ENCODE measurements around the gene HRH2. TPM values are rescaled to one million over a fixed set of nuclear protein-coding genes. Genes with fewer than 3 reads are reported as not detected.

The HRH2 gene
- total RNA-seq, 6 experiments from 2014 or later = not detected

- Mint-ChIP-seq H3K27ac (no peak overlapping the region), H3K4me3 (no peak overlapping the region), H3K4me1 (ENCODE audit: low read depth) (no peaks in the 10 kb centered on the region), H3K9me3 (peaks cover 13% of the 10 kb centered on the region; the same call in 1 of the 2 replicates), H3K27me3 (ENCODE audit: insufficient read depth) (peaks cover 10% of the 10 kb centered on the region), H3K36me3 (ENCODE audit: low read depth) (no peaks in the 10 kb centered on the region; the same call in 1 of the 2 replicates)
- TF ChIP-seq CTCF (IDR thresholded peaks at IDR 0.05) = no peak
- no peak for DNase-seq
These were observed 35.3 kb downstream of the HRH2 start for GRCh38 chr5:175692996-175693710.

- no peaks in the 10 kb centered on the region for H3K4me1 Mint-ChIP-seq (ENCODE audit: low read depth)
- no peak overlapping the region for H3K4me3 Mint-ChIP-seq
- H3K27me3 Mint-ChIP-seq (ENCODE audit: insufficient read depth) = peaks cover 7% of the 10 kb centered on the region
- no peaks in the 10 kb centered on the region; the same call in 1 of the 2 replicates for H3K36me3 Mint-ChIP-seq (ENCODE audit: low read depth)
- no peak overlapping the region for H3K27ac Mint-ChIP-seq
- TF ChIP-seq CTCF (IDR thresholded peaks at IDR 0.05) = no peak
- DNase-seq = no peak
- peaks cover 10% of the 10 kb centered on the region; the same call in 1 of the 2 replicates for H3K9me3 Mint-ChIP-seq
These were observed 35.9 kb downstream of the HRH2 start for GRCh38 chr5:175693741-175694140.

GRCh38 chr5:175694371-175695160 lies 36.7 kb downstream of the HRH2 start:
- H3K4me3 Mint-ChIP-seq = no peak overlapping the region
- H3K4me1 Mint-ChIP-seq (ENCODE audit: low read depth) = no peaks in the 10 kb centered on the region
- TF ChIP-seq CTCF (IDR thresholded peaks at IDR 0.05) = no peak
- H3K27ac Mint-ChIP-seq = no peak overlapping the region
- no peak for DNase-seq
- peaks cover 1% of the 10 kb centered on the region; the same call in 1 of the 2 replicates for H3K9me3 Mint-ChIP-seq
- no peaks in the 10 kb centered on the region; the same call in 1 of the 2 replicates for H3K36me3 Mint-ChIP-seq (ENCODE audit: low read depth)
- H3K27me3 Mint-ChIP-seq (ENCODE audit: insufficient read depth) = peaks cover 9% of the 10 kb centered on the region

- no peak for TF ChIP-seq CTCF (IDR thresholded peaks at IDR 0.05)
- Mint-ChIP-seq H3K4me1 (ENCODE audit: low read depth) (no peaks in the 10 kb centered on the region), H3K4me3 (no peak overlapping the region), H3K27me3 (ENCODE audit: insufficient read depth) (peaks cover 13% of the 10 kb centered on the region), H3K36me3 (ENCODE audit: low read depth) (no peaks in the 10 kb centered on the region; the same call in 1 of the 2 replicates), H3K27ac (no peak overlapping the region), H3K9me3 (no peaks in the 10 kb centered on the region; the same call in 1 of the 2 replicates)
- DNase-seq = no peak
These were observed 37.6 kb downstream of the HRH2 start for GRCh38 chr5:175695161-175696126.
